ENCODE measurements around the gene AGPS. TPM values are rescaled to one million over a fixed set of nuclear protein-coding genes. Genes with fewer than 3 reads are reported as not detected.
A peak's percentile ranks its signal among the peaks of the same experiment; 100 is the strongest.

The AGPS gene
- total and polyA plus RNA-seq, 9 of the 15 experiments (the other 6 are each of a cell fraction or from before 2014, with no cell fraction given): 15.5 to 211 (median 63.1) TPM

- POLR2A ChIA-PET: interaction anchor here (0.6 to 3.8 kb wide), 15 partner anchors 8 to 573 kb away, joined by 3 to 43 read pairs (median 4); partner anchors contain the start of gene NFE2L2
- intact Hi-C loops (cut with micrococcal nuclease) (loop anchor here (5.0 kb wide), 1 partner anchor 125 kb away; no protein-coding TSS in a partner anchor), in situ Hi-C loops (cut with MboI) (no loop called here)
- peak overlapping the region; percentile 91 for H3K27ac ChIP-seq (ENCODE audit: extremely low read depth, low read depth, low read length)
- H2AFZ ChIP-seq (ENCODE audit: low read depth, low read length): peak overlapping the region; percentile 99
- H3K9ac ChIP-seq (ENCODE audit: insufficient read depth in 1 of 2, low read depth in 2 of 2, low read length in 2 of 2): peak overlapping the region; percentile 90 to 99
- H3K79me2 ChIP-seq (ENCODE audit: control insufficient read depth, insufficient read depth, low read length): peaks cover 94% of the 10 kb centered on the region
- no peaks in the 10 kb centered on the region for H3K9me3 ChIP-seq (replicated peaks; ENCODE audit: control insufficient read depth, insufficient read depth, low read depth, low read length)
- peak overlapping the region; percentile 99 for H3K4me2 ChIP-seq (ENCODE audit: insufficient read depth, low read length)
- 0 out of 2 replicates have a peak, but pooled peaks cover 6% of the 10 kb centered on the region for H4K20me1 ChIP-seq (replicated peaks; ENCODE audit: control insufficient read depth, insufficient read depth, low read length)
- peak overlapping the region; percentile 90 for H3K4me3 ChIP-seq
- H3K4me1 ChIP-seq (replicated peaks in 1 of 2; ENCODE audit: control insufficient read depth in 2 of 2, insufficient read depth in 2 of 2, low read length in 2 of 2): peaks cover 9 to 44% of the 10 kb centered on the region in 2 experiments
- DNase-seq (ENCODE audit: extremely low read depth in 1 of 4, low spot score in 3 of 4): peak in 1 of 4 experiments; percentile 25
- H3K27me3 ChIP-seq (ENCODE audit: control insufficient read depth in 2 of 2, insufficient read depth in 2 of 2, low read length in 2 of 2): no peaks in the 10 kb centered on the region
- TSS peak; percentile 62 for BruUV-seq (replicated peaks)
- CTCF ChIA-PET (ENCODE audit: low intra/inter-chr PET ratio): no interaction called here
- WGBS (ENCODE audit: insufficient coverage, low coverage, missing lambda C conversion rate): 4% methylated on average over 4 of the region's 4 CpGs
- H3K36me3 ChIP-seq (ENCODE audit: control insufficient read depth, insufficient read depth, low read length): peaks cover 18% of the 10 kb centered on the region; the same call in 2 of the 3 replicates
- H3K9me1 ChIP-seq (ENCODE audit: control insufficient read depth, insufficient read depth, low read length): no peaks in the 10 kb centered on the region
- FAIRE-seq: no peak
- ATAC-seq: no peak
- TF ChIP-seq KAT7 (CRISPR knock-in tag; IDR thresholded peaks at IDR 0.05; ENCODE audit: borderline replicate concordance): no peak
- TF ChIP-seq HDGF (IDR thresholded peaks at IDR 0.05): no peak
- no peak for TF ChIP-seq ZKSCAN8 (CRISPR knock-in tag; IDR thresholded peaks at IDR 0.05)
- TF ChIP-seq SPI1 (IDR thresholded peaks at IDR 0.05; ENCODE audit: borderline replicate concordance, low read depth, low read length): no peak
- TF ChIP-seq CEBPG (CRISPR knock-in tag; IDR thresholded peaks at IDR 0.05): peak; percentile 73
- peak; percentile 73 to 83 for TF ChIP-seq CEBPG (tag; conservative IDR thresholded peaks at IDR 0.05 in 1 of 2, IDR thresholded peaks at IDR 0.05 in 1 of 2)
- TF ChIP-seq ZBTB40 (IDR thresholded peaks at IDR 0.05): peak; percentile 22; the same call in 1 of the 2 replicates
- TF ChIP-seq ZBTB40 (CRISPR knock-in tag; IDR thresholded peaks at IDR 0.05): no peak
- 0 out of 2 replicates have a peak, but pooled peaks have one; percentile 6 for TF ChIP-seq ATF3 (IDR thresholded peaks at IDR 0.05)
- TF ChIP-seq ATF3 (CRISPR knock-in tag; conservative IDR thresholded peaks at IDR 0.05): no peak
- 0 out of 2 replicates have a peak, but pooled peaks have one; percentile 38 for TF ChIP-seq MIER1 (IDR thresholded peaks at IDR 0.05; ENCODE audit: low read depth)
- no peak for TF ChIP-seq SNIP1 (IDR thresholded peaks at IDR 0.05; ENCODE audit: low read depth)
Measured at GRCh38 chr2:177391822-177392372, 676 bp upstream of the AGPS start.
